Fibroblast of lung (primary cell): Measurements from ENCODE around the gene KMT2D. TPM values are rescaled to one million over a fixed set of nuclear protein-coding genes. Genes with fewer than 3 reads are reported as not detected.

Source experiments
- DNase-seq, 2 donors: peaks; one replicate each; pipeline versions ENCODE4 v3.0.0 to v3.0.0-alpha.2; 2010; ENCODE audit warnings: low read depth in 2 of 2
- H2AFZ ChIP-seq: 2 replicates; pipeline ENCODE4 v1.5.1; 2012; ENCODE audit warnings: low read length, control low read depth, inconsistent platforms
- H3K27ac ChIP-seq: 2 replicates; pipeline ENCODE4 v1.5.1; 2011; ENCODE audit warnings: low read length, control low read depth; ENCODE audit not compliant: insufficient read depth
- H3K27me3 ChIP-seq: 2 replicates; pipeline ENCODE4 v1.5.1; 2011; ENCODE audit warnings: mild to moderate bottlenecking, low read length; ENCODE audit not compliant: control insufficient read depth, insufficient read depth
- H3K36me3 ChIP-seq: 2 replicates; pipeline ENCODE4 v1.5.1; 2011; ENCODE audit warnings: low read length; ENCODE audit not compliant: control insufficient read depth, insufficient read depth
- H3K4me1 ChIP-seq: 2 replicates; pipeline ENCODE4 v1.5.1; 2011; ENCODE audit warnings: low read length; ENCODE audit not compliant: control insufficient read depth, insufficient read depth; ENCODE audit errors: extremely low read depth
- H3K4me2 ChIP-seq: 2 replicates; pipeline ENCODE4 v1.5.1; 2011; ENCODE audit warnings: low read length, control low read depth; ENCODE audit not compliant: insufficient read depth; ENCODE audit errors: extremely low read depth
- H3K4me3 ChIP-seq, 4 experiments: fragments of 200-600 bp in 1 of 4; sonication (generic) in 1 of 4; replicated peaks in 1 of 4; 2 replicates each; pipeline ENCODE4 v1.5.1; 2011 to 2016; ENCODE audit warnings: low read length in 4 of 4, low read depth in 3 of 4, mild to moderate bottlenecking in 3 of 4, control low read depth in 2 of 4, inconsistent platforms in 1 of 4, mixed read lengths in 1 of 4; ENCODE audit not compliant: insufficient read depth in 1 of 4; ENCODE audit errors: control extremely low read depth in 1 of 4
- H3K79me2 ChIP-seq: 2 replicates; pipeline ENCODE4 v1.5.1; 2012; ENCODE audit warnings: mild to moderate bottlenecking, low read length, inconsistent platforms; ENCODE audit not compliant: control insufficient read depth, insufficient read depth
- H3K9ac ChIP-seq: 2 replicates; pipeline ENCODE4 v1.5.1; 2011; ENCODE audit warnings: mild to moderate bottlenecking, low read length, control low read depth; ENCODE audit not compliant: insufficient read depth
- H3K9me3 ChIP-seq: 2 replicates; pipeline ENCODE4 v1.5.1; 2012; ENCODE audit warnings: low read depth, low read length; ENCODE audit not compliant: control insufficient read depth, insufficient read depth
- H4K20me1 ChIP-seq: 2 replicates; pipeline ENCODE4 v1.5.1; 2011; ENCODE audit warnings: low read length; ENCODE audit not compliant: control insufficient read depth, insufficient read depth; ENCODE audit errors: extremely low read depth
- CTCF ChIP-seq, 2 donors: IDR thresholded peaks in 1 of 2; conservative IDR thresholded peaks in 1 of 2; 1 replicate in 1 of 2; 2 replicates in 1 of 2; pipeline ENCODE4 v1.5.1; 2011 to 2012; ENCODE audit warnings: low read length in 2 of 2, control low read depth in 1 of 2, inconsistent platforms in 1 of 2, low read depth in 1 of 2, mild to moderate bottlenecking in 1 of 2
- EZH2 ChIP-seq: IDR thresholded peaks from 2 replicates; pipeline ENCODE4 v1.5.1; 2012; ENCODE audit warnings: low read length, control low read depth, mild to moderate bottlenecking; ENCODE audit errors: missing control alignments
- polyA plus RNA-seq, 2 donors: library from polyadenylated mRNA; depleted of rRNA in 1 of 2; stranded (reverse) in 1 of 2; unstranded in 1 of 2; fragments of >200 nt; gene quantifications; 2 replicates each; pipeline ENCODE4 v1.2.1, GENCODE V29; 2011 to 2012; ENCODE audit warnings: missing spikeins in 1 of 2
- total RNA-seq: library from RNA; depleted of rRNA; stranded (reverse); fragments of >200 nt; gene quantifications from 2 replicates; pipeline ENCODE4 v1.2.1, GENCODE V29; 2014

The KMT2D gene
- total and polyA plus RNA-seq, 2 donors (not counting 1 experiment from before 2014, with no cell fraction given): 7.3 to 33.0 TPM

GRCh38 chr12:49108958-49109404, 48.4 kb upstream of the KMT2D start:
- peak; percentile 12 to 34 for DNase-seq
- peaks cover 5% of the 10 kb centered on the region for H3K4me1 ChIP-seq
- peaks cover 18% of the 10 kb centered on the region for H3K79me2 ChIP-seq
- no peaks in the 10 kb centered on the region for H3K27me3 ChIP-seq
- TF ChIP-seq CTCF (conservative IDR thresholded peaks at IDR 0.05 in 1 of 2, IDR thresholded peaks at IDR 0.05 in 1 of 2; ENCODE audit: low read depth in 1 of 2, low read length in 2 of 2) (no peak), EZH2 (no peak)
- peak overlapping the region; percentile 95 for H3K4me2 ChIP-seq
- no peaks in the 10 kb centered on the region for H3K9me3 ChIP-seq
- H3K27ac ChIP-seq: no peak overlapping the region
- H3K36me3 ChIP-seq: peaks cover 5% of the 10 kb centered on the region
- H3K4me3 ChIP-seq: peak overlapping the region; percentile 82 to 95 (median 86)
- H2AFZ ChIP-seq: no peak overlapping the region
- no peak overlapping the region for H3K9ac ChIP-seq
- H4K20me1 ChIP-seq: no peaks in the 10 kb centered on the region

GRCh38 chr12:49105504-49106084, 45.0 kb upstream of the KMT2D start:
- Histone ChIP-seq H3K27me3 (no peaks in the 10 kb centered on the region), H2AFZ (no peak overlapping the region), H3K4me1 (peaks cover 5% of the 10 kb centered on the region), H3K36me3 (peaks cover 11% of the 10 kb centered on the region), H3K27ac (no peak overlapping the region), H3K4me2 (no peak overlapping the region), H3K4me3 (no peak overlapping the region), H4K20me1 (no peaks in the 10 kb centered on the region), H3K9ac (no peak overlapping the region), H3K9me3 (no peaks in the 10 kb centered on the region), H3K79me2 (peaks cover 18% of the 10 kb centered on the region)
- peak in 1 of 2 donors; percentile 50 for DNase-seq
- TF ChIP-seq CTCF (conservative IDR thresholded peaks at IDR 0.05 in 1 of 2, IDR thresholded peaks at IDR 0.05 in 1 of 2; ENCODE audit: low read depth in 1 of 2, low read length in 2 of 2) (no peak), EZH2 (no peak)

DNA sequence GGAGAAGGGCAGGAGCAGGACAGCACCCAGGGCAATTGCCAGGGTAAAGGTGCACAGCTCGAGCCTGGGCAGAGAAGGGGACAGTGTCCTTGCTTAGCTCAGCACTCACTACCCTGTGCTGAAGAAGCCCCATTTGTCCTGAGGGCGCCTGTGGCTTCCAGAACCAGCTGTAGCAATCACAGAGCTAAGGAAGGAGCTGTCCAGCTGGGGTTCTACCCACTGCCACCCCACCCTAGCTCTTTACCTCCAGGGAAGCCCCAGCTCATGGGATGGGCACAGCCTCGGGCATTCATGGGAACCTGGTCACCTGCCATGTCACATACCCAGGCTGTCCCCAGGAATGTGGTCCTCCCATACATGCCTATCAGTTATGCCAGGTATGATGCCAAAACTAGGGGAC, 44.2 kb upstream of the KMT2D start:
- Histone ChIP-seq H3K27me3 (no peaks in the 10 kb centered on the region), H3K9ac (no peak overlapping the region), H3K4me3 (no peak overlapping the region), H4K20me1 (no peaks in the 10 kb centered on the region), H3K79me2 (peaks cover 17% of the 10 kb centered on the region), H3K9me3 (no peaks in the 10 kb centered on the region), H3K27ac (no peak overlapping the region), H3K4me2 (no peak overlapping the region), H2AFZ (no peak overlapping the region), H3K36me3 (peaks cover 11% of the 10 kb centered on the region), H3K4me1 (peaks cover 5% of the 10 kb centered on the region)
- TF ChIP-seq CTCF (conservative IDR thresholded peaks at IDR 0.05 in 1 of 2, IDR thresholded peaks at IDR 0.05 in 1 of 2; ENCODE audit: low read depth in 1 of 2, low read length in 2 of 2) (no peak), EZH2 (no peak)
- DNase-seq: no peak
